Measurements from ENCODE around the gene CD58. TPM values are rescaled to one million over a fixed set of nuclear protein-coding genes. Genes with fewer than 3 reads are reported as not detected.

Gene CD58
- total and polyA plus RNA-seq, 9 of the 15 experiments (the other 6 are each of a cell fraction or from before 2014, with no cell fraction given) = 18.1 to 113 (median 37.4) TPM

DNA sequence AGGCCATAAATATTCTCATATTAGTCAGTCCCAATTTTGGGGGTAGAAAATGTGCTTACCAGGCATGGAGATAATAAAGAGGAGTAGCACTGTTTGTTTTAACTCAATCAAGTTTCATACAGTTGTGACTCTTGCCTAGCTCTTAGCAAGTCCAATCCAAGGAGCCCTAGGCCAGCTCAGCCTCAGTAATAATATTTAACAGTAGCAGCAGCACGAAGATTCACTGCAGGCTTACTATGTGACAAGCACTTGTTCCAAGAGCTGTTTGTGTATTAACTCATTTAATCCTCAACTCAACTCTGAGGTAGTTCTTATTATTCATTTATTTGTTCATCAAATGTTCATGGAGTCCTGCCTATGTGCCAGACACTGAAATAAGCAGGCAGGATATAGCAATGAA, 12.3 kb downstream of the CD58 start:
- POLR2A ChIA-PET = interaction anchor here (1.0 kb wide), 1 partner anchor 15 kb away, joined by 4 read pairs; no protein-coding TSS in a partner anchor
- H3K27me3 ChIP-seq (ENCODE audit: control insufficient read depth in 2 of 2, insufficient read depth in 2 of 2, low read length in 2 of 2) = no peaks in the 10 kb centered on the region
- CTCF ChIA-PET (ENCODE audit: low intra/inter-chr PET ratio) = no interaction called here
- no peaks in the 10 kb centered on the region for H3K9me1 ChIP-seq (ENCODE audit: control insufficient read depth, insufficient read depth, low read length)
- no peak overlapping the region for H2AFZ ChIP-seq (ENCODE audit: low read depth, low read length)
- no peak overlapping the region for H3K9ac ChIP-seq (ENCODE audit: insufficient read depth in 1 of 2, low read depth in 2 of 2, low read length in 2 of 2)
- BruUV-seq (replicated peaks) = no TSS peak
- H3K79me2 ChIP-seq (ENCODE audit: control insufficient read depth, insufficient read depth, low read length) = peaks cover 93% of the 10 kb centered on the region
- ATAC-seq = no peak
- no peak overlapping the region for H3K27ac ChIP-seq (ENCODE audit: extremely low read depth, low read depth, low read length)
- no peak for FAIRE-seq
- peaks cover 5% of the 10 kb centered on the region for H3K9me3 ChIP-seq (replicated peaks; ENCODE audit: control insufficient read depth, insufficient read depth, low read depth, low read length)
- no peak overlapping the region for H3K4me3 ChIP-seq
- H3K4me2 ChIP-seq (ENCODE audit: insufficient read depth, low read length) = no peak overlapping the region
- H3K4me1 ChIP-seq (replicated peaks in 1 of 2; ENCODE audit: control insufficient read depth in 2 of 2, insufficient read depth in 2 of 2, low read length in 2 of 2) = peaks cover 16 to 22% of the 10 kb centered on the region in 2 experiments; a peak in 4 of 5 replicates
- WGBS (ENCODE audit: insufficient coverage, low coverage, missing lambda C conversion rate) = 47% methylated on average over 1 of the region's 1 CpG
- H4K20me1 ChIP-seq (replicated peaks; ENCODE audit: control insufficient read depth, insufficient read depth, low read length) = peaks cover 12% of the 10 kb centered on the region
- intact Hi-C loops (cut with micrococcal nuclease) (no loop called here), in situ Hi-C loops (cut with MboI) (no loop called here)
- no peak for DNase-seq (ENCODE audit: extremely low read depth in 1 of 4, low spot score in 3 of 4)
- H3K36me3 ChIP-seq (ENCODE audit: control insufficient read depth, insufficient read depth, low read length) = peaks cover 3% of the 10 kb centered on the region; the same call in 2 of the 3 replicates
- TF ChIP-seq ZNF280A (IDR thresholded peaks at IDR 0.05; ENCODE audit: low read depth, partially characterized antibody) (no peak), XRCC4 (IDR thresholded peaks at IDR 0.05; ENCODE audit: extremely low read depth, insufficient read depth, insufficient read length) (no peak), EWSR1 (IDR thresholded peaks at IDR 0.05; ENCODE audit: borderline replicate concordance, low read depth, partially characterized antibody) (no peak), ZC3H4 (CRISPR knock-in tag; IDR thresholded peaks at IDR 0.05; ENCODE audit: borderline replicate concordance) (no peak), RNF219 (CRISPR knock-in tag; IDR thresholded peaks at IDR 0.05) (no peak), RAD21 (CRISPR knock-in tag; conservative IDR thresholded peaks at IDR 0.05 in 1 of 2, IDR thresholded peaks at IDR 0.05 in 1 of 2) (no peak), POLR2G (IDR thresholded peaks at IDR 0.05; ENCODE audit: low read depth, low read length) (no peak)
